Transverse colon (tissue), 4 donors: ENCODE measurements around the gene ANKRD44.

Source experiments
- CTCF ChIP-seq, 5 experiments: fragments of 200-600 bp in 3 of 5; fragments of 450-650 bp in 2 of 5; sonication (generic) in 3 of 5; IDR thresholded peaks; 1 replicate in 2 of 5; 2 replicates in 3 of 5; pipeline ENCODE4 v1.5.1; 2016 to 2017; ENCODE audit warnings: antibody characterized with exemption in 5 of 5, inconsistent platforms in 3 of 5, mild to moderate bottlenecking in 2 of 5, moderate library complexity in 1 of 5
- POLR2A ChIP-seq: fragments of 450-650 bp; IDR thresholded peaks from one replicate; pipeline ENCODE4 v1.6.1; 2016; ENCODE audit warnings: antibody characterized with exemption, mild to moderate bottlenecking, moderate library complexity
- POLR2AphosphoS5 ChIP-seq, 3 donors: sonication (generic); formaldehyde crosslinking; IDR thresholded peaks; one replicate each; pipeline ENCODE4 v1.6.1; 2016; ENCODE audit warnings: antibody characterized with exemption in 3 of 3

- TF ChIP-seq CTCF (IDR thresholded peaks at IDR 0.05) (no peak), POLR2A (no peak), POLR2AphosphoS5 (IDR thresholded peaks at IDR 0.05) (no peak)
Measured at GRCh38 chr2:197085665-197086064, 224.9 kb downstream of the ANKRD44 start.
